Muscle of leg (tissue), 11 donors: Measurements from ENCODE around the gene CTIF. TPM values are rescaled to one million over a fixed set of nuclear protein-coding genes. Genes with fewer than 3 reads are reported as not detected.

Source experiments
- DNase-seq: peaks from one replicate; pipeline ENCODE4 v3.0.0; 2013
- H3K27ac ChIP-seq: one replicate; pipeline ENCODE4 v1.5.1; 2013; ENCODE audit warnings: mild to moderate bottlenecking, low read length, control low read depth
- H3K27me3 ChIP-seq: one replicate; pipeline ENCODE4 v1.6.1; 2013; ENCODE audit warnings: low read length; ENCODE audit not compliant: control insufficient read depth, insufficient read depth
- H3K36me3 ChIP-seq: one replicate; pipeline ENCODE4 v1.6.1; 2013; ENCODE audit warnings: low read length; ENCODE audit not compliant: control insufficient read depth, insufficient read depth
- H3K4me1 ChIP-seq: one replicate; pipeline ENCODE4 v1.6.1; 2013; ENCODE audit warnings: low read length; ENCODE audit not compliant: control insufficient read depth, insufficient read depth
- H3K4me3 ChIP-seq: one replicate; pipeline ENCODE4 v1.5.1; 2013; ENCODE audit warnings: low read length, control low read depth
- H3K9me3 ChIP-seq: replicated peaks from 2 replicates; pipeline ENCODE4 v1.6.1; 2013; ENCODE audit warnings: low read depth, low read length; ENCODE audit not compliant: control insufficient read depth
- WGBS: methylation state at CpG from one replicate; pipeline ENCODE4 v1.1.5; 2013; ENCODE audit warnings: missing lambda C conversion rate; ENCODE audit not compliant: insufficient coverage; 5-methylcytosine and 5-hydroxymethylcytosine counted together
- polyA plus RNA-seq, 8 donors: library from polyadenylated mRNA; unstranded; fragments of 120-200 nt; gene quantifications; one replicate each; pipeline versions ENCODE4 v1.2.1 to v1.2.3, GENCODE V29; 2013; ENCODE audit warnings: inconsistent platforms in 1 of 8, low replicate concordance in 1 of 8; ENCODE audit not compliant: insufficient read length in 8 of 8, insufficient read depth in 1 of 8
- total RNA-seq: library from RNA; stranded (reverse); fragments of 120-200 nt; gene quantifications from one replicate; pipeline ENCODE4 v1.2.4, GENCODE V29; 2013

CTIF gene
- total and polyA plus RNA-seq, 9 donors: 16.3 to 46.8 (median 32.5) TPM

GRCh38 chr18:48595703-48596218 is 56.9 kb downstream of the CTIF start:
- Histone ChIP-seq H3K4me3 (no peak overlapping the region), H3K4me1 (peaks cover 82% of the 10 kb centered on the region), H3K36me3 (no peaks in the 10 kb centered on the region), H3K27ac (peak overlapping the region; percentile 77), H3K27me3 (no peaks in the 10 kb centered on the region), H3K9me3 (no peaks in the 10 kb centered on the region)
- 90% methylated on average over 2 of the region's 4 CpGs for WGBS
- no peak for DNase-seq

- Histone ChIP-seq H3K36me3 (no peaks in the 10 kb centered on the region), H3K9me3 (no peaks in the 10 kb centered on the region), H3K27me3 (no peaks in the 10 kb centered on the region), H3K4me3 (no peak overlapping the region), H3K4me1 (peaks cover 80% of the 10 kb centered on the region), H3K27ac (no peak overlapping the region)
- DNase-seq: no peak
- 61% methylated on average over 5 of the region's 5 CpGs for WGBS
Observed at GRCh38 chr18:48597110-48597509, 58.3 kb downstream of the CTIF start.

- H3K9me3 ChIP-seq: no peaks in the 10 kb centered on the region
- H3K27ac ChIP-seq: no peak overlapping the region
- H3K27me3 ChIP-seq: no peaks in the 10 kb centered on the region
- 80% methylated on average over 1 of the region's 3 CpGs for WGBS
- peaks cover 75% of the 10 kb centered on the region for H3K4me1 ChIP-seq
- H3K4me3 ChIP-seq: no peak overlapping the region
- H3K36me3 ChIP-seq: no peaks in the 10 kb centered on the region
- no peak for DNase-seq
Observed at GRCh38 chr18:48597671-48598070, 58.8 kb downstream of the CTIF start.

GRCh38 chr18:48599391-48599790 is 60.6 kb downstream of the CTIF start:
- no peak overlapping the region for H3K4me3 ChIP-seq
- H3K27ac ChIP-seq: no peak overlapping the region

GRCh38 chr18:48600046-48600445 is 61.2 kb downstream of the CTIF start:
- no peaks in the 10 kb centered on the region for H3K9me3 ChIP-seq
- DNase-seq: no peak
- H3K36me3 ChIP-seq: no peaks in the 10 kb centered on the region
- H3K4me3 ChIP-seq: no peak overlapping the region
- 90% methylated on average over 5 of the region's 6 CpGs for WGBS
- H3K4me1 ChIP-seq: peaks cover 55% of the 10 kb centered on the region
- H3K27ac ChIP-seq: peak overlapping the region; percentile 23
- no peaks in the 10 kb centered on the region for H3K27me3 ChIP-seq

More at GRCh38 chr18:48599391-48599790, 60.6 kb downstream of the CTIF start:
- no peaks in the 10 kb centered on the region for H3K27me3 ChIP-seq
- 80% methylated on average over 2 of the region's 4 CpGs for WGBS
- H3K36me3 ChIP-seq: no peaks in the 10 kb centered on the region
- no peak for DNase-seq
- H3K9me3 ChIP-seq: no peaks in the 10 kb centered on the region
- peaks cover 62% of the 10 kb centered on the region for H3K4me1 ChIP-seq

- peak overlapping the region; percentile 23 for H3K27ac ChIP-seq
- no peaks in the 10 kb centered on the region for H3K36me3 ChIP-seq
- no peaks in the 10 kb centered on the region for H3K27me3 ChIP-seq
- H3K9me3 ChIP-seq: no peaks in the 10 kb centered on the region
- no peak overlapping the region for H3K4me3 ChIP-seq
- WGBS: 45% methylated on average over 5 of the region's 8 CpGs
- peaks cover 54% of the 10 kb centered on the region for H3K4me1 ChIP-seq
- DNase-seq: peak; percentile 71
Observed at GRCh38 chr18:48600456-48601090, 61.7 kb downstream of the CTIF start.

GRCh38 chr18:48601343-48601742 is 62.5 kb downstream of the CTIF start:
- Histone ChIP-seq H3K27ac (peak overlapping the region; percentile 23), H3K36me3 (no peaks in the 10 kb centered on the region), H3K27me3 (no peaks in the 10 kb centered on the region), H3K4me1 (peaks cover 52% of the 10 kb centered on the region), H3K9me3 (no peaks in the 10 kb centered on the region), H3K4me3 (no peak overlapping the region)
- WGBS: 20% methylated on average over 1 of the region's 4 CpGs
- DNase-seq: no peak

- Histone ChIP-seq H3K9me3 (no peaks in the 10 kb centered on the region), H3K27me3 (no peaks in the 10 kb centered on the region), H3K27ac (no peak overlapping the region), H3K4me3 (no peak overlapping the region), H3K4me1 (peaks cover 50% of the 10 kb centered on the region), H3K36me3 (no peaks in the 10 kb centered on the region)
- WGBS: 74% methylated on average over 3 of the region's 3 CpGs
- DNase-seq: no peak
Observed at GRCh38 chr18:48602759-48603390, 64.0 kb downstream of the CTIF start.

GRCh38 chr18:48605408-48605845 is 66.6 kb downstream of the CTIF start:
- DNase-seq: no peak
- no CpG with 5 or more reads among the region's 3 CpGs for WGBS
- Histone ChIP-seq H3K4me3 (no peak overlapping the region), H3K27me3 (no peaks in the 10 kb centered on the region), H3K36me3 (no peaks in the 10 kb centered on the region), H3K4me1 (peaks cover 46% of the 10 kb centered on the region), H3K9me3 (no peaks in the 10 kb centered on the region), H3K27ac (no peak overlapping the region)

- 49% methylated on average over 7 of the region's 8 CpGs for WGBS
- H3K36me3 ChIP-seq: no peaks in the 10 kb centered on the region
- H3K4me1 ChIP-seq: peaks cover 43% of the 10 kb centered on the region
- H3K4me3 ChIP-seq: no peak overlapping the region
- no peaks in the 10 kb centered on the region for H3K27me3 ChIP-seq
- peak overlapping the region; percentile 7 for H3K27ac ChIP-seq
- no peaks in the 10 kb centered on the region for H3K9me3 ChIP-seq
- peak; percentile 85 for DNase-seq
Observed at GRCh38 chr18:48607056-48607984, 68.5 kb downstream of the CTIF start.
